ENCODE measurements around the gene SUB1.
"Not testable (repeated sequence)": the region's sequence is repeated elsewhere in the genome, so short reads cannot be mapped to it uniquely, and the experiment has no call there.

The SUB1 gene

DNA sequence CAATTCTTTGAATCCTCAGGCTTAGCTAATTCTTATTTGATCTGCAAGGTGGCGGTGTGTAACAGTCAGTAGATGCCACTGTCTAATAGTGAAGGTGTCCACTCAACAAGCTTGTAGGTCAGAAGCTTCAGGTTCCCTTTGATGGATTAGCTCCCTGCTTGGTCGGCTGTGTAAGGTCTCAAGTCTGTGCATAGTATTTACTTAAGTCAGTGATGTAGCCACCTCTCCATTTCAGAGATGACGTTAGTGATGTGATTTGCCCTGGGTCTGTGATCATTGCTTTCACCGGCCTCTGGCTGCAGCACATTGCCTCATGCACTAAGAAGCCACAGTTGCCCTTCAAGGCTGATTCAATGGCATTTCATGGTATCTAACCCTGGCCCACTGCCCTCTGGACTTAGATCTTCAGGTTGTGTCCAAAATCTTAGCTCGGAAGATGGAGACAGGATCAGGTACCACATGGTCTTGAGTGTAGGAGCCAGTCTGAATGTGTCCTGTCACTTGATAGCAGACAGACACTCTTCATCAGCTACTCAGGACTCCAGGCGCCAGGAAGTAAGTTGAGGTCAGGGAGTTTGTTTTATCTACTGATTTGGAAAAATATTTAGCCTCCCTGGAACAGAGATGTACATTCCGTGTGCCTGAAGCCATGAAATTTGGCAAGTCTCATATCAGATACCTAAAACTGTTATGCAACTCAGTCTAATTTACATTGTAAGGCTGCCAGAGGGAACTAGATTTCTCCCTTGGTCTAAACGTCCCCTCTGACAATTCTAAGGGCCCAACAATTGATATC lies 42.9 kb downstream of the SUB1 start:
- DNase-seq (ENCODE audit: low read depth): peak; percentile 62
- H3K4me3 ChIP-seq (replicated peaks; ENCODE audit: low read depth, low read length): no peak overlapping the region
- TF ChIP-seq, protein P1, sequence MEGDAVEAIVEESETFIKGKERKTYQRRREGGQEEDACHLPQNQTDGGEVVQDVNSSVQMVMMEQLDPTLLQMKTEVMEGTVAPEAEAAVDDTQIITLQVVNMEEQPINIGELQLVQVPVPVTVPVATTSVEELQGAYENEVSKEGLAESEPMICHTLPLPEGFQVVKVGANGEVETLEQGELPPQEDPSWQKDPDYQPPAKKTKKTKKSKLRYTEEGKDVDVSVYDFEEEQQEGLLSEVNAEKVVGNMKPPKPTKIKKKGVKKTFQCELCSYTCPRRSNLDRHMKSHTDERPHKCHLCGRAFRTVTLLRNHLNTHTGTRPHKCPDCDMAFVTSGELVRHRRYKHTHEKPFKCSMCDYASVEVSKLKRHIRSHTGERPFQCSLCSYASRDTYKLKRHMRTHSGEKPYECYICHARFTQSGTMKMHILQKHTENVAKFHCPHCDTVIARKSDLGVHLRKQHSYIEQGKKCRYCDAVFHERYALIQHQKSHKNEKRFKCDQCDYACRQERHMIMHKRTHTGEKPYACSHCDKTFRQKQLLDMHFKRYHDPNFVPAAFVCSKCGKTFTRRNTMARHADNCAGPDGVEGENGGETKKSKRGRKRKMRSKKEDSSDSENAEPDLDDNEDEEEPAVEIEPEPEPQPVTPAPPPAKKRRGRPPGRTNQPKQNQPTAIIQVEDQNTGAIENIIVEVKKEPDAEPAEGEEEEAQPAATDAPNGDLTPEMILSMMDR (IDR thresholded peaks at IDR 0.05; ENCODE audit: low read length, missing control alignments): no peak

DNA sequence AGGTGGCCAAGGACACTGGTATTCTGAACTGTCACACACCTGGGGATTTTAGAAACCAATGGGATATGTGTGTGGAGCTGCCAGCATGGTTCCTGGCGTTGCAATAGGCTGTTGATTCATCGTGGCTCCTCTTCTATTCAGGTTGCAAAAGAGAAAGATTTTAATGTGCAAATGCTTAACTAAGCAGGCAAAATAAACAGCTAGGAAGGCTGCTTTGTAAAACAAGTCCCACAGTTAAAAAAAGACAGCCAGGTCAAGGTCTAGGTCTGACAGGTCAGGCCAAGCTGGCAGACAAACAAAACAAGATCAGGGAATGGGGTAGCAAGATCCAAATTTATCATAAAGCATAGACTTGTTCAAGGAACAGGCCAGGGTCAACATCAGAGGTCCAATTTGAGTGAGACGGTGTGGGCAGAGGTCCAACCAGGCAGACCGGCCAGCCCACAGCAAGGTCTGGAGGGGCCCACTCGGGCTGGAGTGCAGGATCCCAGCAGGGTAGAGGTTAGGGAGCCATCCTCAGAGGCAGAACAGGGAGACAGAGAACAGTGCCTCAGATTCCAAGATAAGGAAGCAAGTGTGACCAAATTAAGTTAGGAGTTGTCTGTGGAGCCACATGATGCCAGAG lies 45.6 kb downstream of the SUB1 start:
- DNase-seq (ENCODE audit: low read depth): no peak
- no peak overlapping the region for H3K4me3 ChIP-seq (replicated peaks; ENCODE audit: low read depth, low read length)
- TF ChIP-seq, protein P1 (IDR thresholded peaks at IDR 0.05; ENCODE audit: low read length, missing control alignments): no peak

DNA sequence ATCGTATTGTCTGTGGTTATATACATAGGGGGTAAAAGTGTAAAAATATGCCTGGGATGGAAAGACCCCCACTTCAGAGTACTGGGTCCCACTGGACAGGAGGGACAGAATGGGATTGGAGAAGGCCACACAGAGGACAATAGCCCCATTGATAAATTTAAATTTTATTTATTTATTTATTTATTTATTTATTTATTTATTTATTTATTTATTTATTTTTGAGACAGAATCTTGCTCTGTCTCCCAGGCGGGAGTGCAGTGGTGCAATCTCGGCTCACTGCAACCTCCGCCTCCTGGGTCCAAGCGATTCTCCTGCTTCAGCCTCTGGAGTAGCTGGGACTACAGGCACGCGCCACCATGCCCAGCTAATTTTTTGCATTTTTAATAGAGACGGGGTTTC lies 47.7 kb downstream of the SUB1 start:
- not testable (repeated sequence) for DNase-seq (ENCODE audit: low read depth)

DNA sequence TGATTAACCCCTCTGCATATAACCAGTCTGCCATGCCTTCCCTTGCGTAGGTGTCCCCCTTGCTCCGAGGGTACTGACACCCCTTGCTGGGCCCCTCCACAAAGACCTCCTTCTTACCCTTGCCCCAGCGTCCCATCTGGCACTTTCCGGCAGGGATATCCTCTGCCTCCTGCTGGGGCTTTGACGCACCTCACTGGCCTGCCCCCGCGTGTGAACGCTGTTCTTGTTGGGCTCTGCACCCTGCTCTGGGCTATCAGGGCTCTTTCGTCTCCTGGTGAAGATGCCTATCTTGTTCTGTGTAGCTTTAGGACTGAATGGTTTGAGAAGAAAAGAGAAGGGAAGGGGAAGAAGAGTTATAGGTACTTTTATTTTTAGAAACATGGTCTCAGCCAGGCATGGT lies 53.0 kb downstream of the SUB1 start:
- no peak overlapping the region for H3K4me3 ChIP-seq (replicated peaks; ENCODE audit: low read depth, low read length)
- TF ChIP-seq, protein P1 (IDR thresholded peaks at IDR 0.05; ENCODE audit: low read length, missing control alignments): no peak
- DNase-seq (ENCODE audit: low read depth): no peak

More for the DNA sequence above, 47.7 kb downstream of the SUB1 start:
- not testable (repeated sequence) for H3K4me3 ChIP-seq (replicated peaks; ENCODE audit: low read depth, low read length)

DNA sequence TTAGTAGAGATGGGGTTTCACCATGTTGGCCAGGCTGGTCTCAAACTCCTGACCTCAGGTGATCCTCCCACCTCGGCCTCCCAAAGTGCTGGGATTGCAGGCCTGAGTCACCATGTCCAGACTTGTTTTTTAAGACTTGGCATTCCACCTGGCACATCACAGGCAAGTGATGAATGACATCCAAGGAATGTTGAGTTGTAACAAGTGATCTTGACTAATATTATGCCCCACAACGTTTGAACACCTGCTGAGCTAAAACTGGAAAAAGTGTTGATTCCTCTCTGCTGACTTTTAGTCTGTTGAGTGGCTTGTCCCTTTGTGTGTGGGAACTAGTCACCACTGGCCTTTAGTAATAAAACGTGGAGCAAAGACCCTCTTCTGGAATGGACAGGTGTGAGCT lies 54.6 kb downstream of the SUB1 start:
- DNase-seq (ENCODE audit: low read depth): no peak
- no peak overlapping the region for H3K4me3 ChIP-seq (replicated peaks; ENCODE audit: low read depth, low read length)
- TF ChIP-seq, protein P1 (IDR thresholded peaks at IDR 0.05; ENCODE audit: low read length, missing control alignments): no peak

DNA sequence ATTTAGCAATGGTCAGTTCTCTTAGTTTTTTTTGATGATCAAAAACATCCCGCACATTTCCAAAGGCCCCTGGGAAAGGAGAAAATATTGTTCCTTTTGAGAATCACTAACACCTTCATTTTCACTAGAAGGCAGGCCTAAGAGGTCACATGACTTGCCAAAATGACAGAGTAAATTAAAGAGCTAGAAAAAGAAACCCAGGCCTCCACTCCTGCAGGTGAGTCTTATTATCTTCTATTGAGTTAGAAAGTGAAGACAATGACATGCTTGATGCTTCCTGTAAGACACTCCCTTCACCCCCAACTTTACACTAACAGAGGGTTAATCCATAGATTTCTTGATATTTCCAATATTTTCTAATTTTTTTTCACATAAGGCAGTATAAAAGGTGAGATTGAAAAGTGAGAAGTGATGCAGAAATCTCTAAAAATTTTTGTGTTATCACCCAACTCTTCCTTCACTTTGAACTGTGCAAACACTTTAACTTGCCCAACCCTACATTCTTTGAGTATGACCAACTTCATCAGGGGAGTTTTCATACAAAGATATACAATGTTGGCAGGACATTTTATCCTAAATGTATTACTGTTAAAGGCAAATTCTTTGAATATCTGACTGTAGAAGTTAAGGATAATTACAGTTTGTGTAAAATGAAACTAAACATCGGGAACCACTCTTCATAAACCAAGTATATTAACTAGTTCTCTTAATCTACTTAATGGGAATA lies 57.1 kb downstream of the SUB1 start:
- peak; percentile 52 for DNase-seq (ENCODE audit: low read depth)
- H3K4me3 ChIP-seq (replicated peaks; ENCODE audit: low read depth, low read length): no peak overlapping the region
- TF ChIP-seq, protein P1 (IDR thresholded peaks at IDR 0.05; ENCODE audit: low read length, missing control alignments): no peak

DNA sequence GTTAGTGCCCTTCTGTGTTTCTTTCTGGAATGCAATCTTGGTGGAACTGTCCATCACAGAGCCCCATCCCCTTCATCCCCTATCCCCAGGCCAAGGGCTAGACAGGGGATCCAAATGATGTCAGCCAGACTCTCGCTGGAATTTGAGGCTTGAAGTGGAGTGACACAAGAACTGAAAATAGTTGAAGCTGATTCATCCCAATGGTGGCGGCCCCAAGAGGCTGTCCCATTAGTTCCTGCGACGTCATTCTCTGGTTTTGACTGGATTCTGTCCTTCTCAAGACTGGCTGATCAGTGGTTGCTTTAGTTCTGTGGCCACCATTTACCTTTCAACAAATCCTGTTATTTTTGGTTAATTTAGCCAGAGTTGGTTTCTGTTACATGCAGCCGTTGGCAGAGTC lies 59.9 kb downstream of the SUB1 start:
- TF ChIP-seq, protein P1 (IDR thresholded peaks at IDR 0.05; ENCODE audit: low read length, missing control alignments): no peak
- no peak for DNase-seq (ENCODE audit: low read depth)
- no peak overlapping the region for H3K4me3 ChIP-seq (replicated peaks; ENCODE audit: low read depth, low read length)

Data from fibroblast of pulmonary artery (primary cell).